Activated naive CD4-positive, alpha-beta T cell treated with anti-CD3 and anti-CD28 coated beads, Interleukin-2, amount 10 ng/mL, durations not matched to agents 7 days and 5 days (primary cell): ENCODE data around the gene RDX.

ENCODE experiments used
- CTCF ChIA-PET: fragments of 350-600 bp; sonication (Branson Sonifier 250); formaldehyde crosslinking; loops from one replicate; lab custom pipeline; 2021; ENCODE audit warnings: antibody characterized with exemption; lab: Charles Lee
- DNase-seq: peaks from one replicate; pipeline ENCODE4 v3.0.0-alpha.2; 2020
- H3K27ac Mint-ChIP-seq: one replicate; pipeline ENCODE4 v1.8.0; 2021; ENCODE audit warnings: mild to moderate bottlenecking, moderate library complexity, mixed read lengths
- H3K27me3 Mint-ChIP-seq: one replicate; pipeline ENCODE4 v1.8.0; 2021; ENCODE audit warnings: mild to moderate bottlenecking, mixed read lengths
- H3K36me3 Mint-ChIP-seq: one replicate; pipeline ENCODE4 v1.8.0; 2021; ENCODE audit warnings: mixed read lengths
- H3K4me1 Mint-ChIP-seq: one replicate; pipeline ENCODE4 v1.8.0; 2021; ENCODE audit warnings: mixed read lengths
- H3K4me3 Mint-ChIP-seq: one replicate; pipeline ENCODE4 v1.8.0; 2021; ENCODE audit warnings: mild to moderate bottlenecking, moderate library complexity, mixed read lengths
- H3K9me3 Mint-ChIP-seq: one replicate; pipeline ENCODE4 v1.8.0; 2021; ENCODE audit warnings: mixed read lengths

The RDX gene

DNA sequence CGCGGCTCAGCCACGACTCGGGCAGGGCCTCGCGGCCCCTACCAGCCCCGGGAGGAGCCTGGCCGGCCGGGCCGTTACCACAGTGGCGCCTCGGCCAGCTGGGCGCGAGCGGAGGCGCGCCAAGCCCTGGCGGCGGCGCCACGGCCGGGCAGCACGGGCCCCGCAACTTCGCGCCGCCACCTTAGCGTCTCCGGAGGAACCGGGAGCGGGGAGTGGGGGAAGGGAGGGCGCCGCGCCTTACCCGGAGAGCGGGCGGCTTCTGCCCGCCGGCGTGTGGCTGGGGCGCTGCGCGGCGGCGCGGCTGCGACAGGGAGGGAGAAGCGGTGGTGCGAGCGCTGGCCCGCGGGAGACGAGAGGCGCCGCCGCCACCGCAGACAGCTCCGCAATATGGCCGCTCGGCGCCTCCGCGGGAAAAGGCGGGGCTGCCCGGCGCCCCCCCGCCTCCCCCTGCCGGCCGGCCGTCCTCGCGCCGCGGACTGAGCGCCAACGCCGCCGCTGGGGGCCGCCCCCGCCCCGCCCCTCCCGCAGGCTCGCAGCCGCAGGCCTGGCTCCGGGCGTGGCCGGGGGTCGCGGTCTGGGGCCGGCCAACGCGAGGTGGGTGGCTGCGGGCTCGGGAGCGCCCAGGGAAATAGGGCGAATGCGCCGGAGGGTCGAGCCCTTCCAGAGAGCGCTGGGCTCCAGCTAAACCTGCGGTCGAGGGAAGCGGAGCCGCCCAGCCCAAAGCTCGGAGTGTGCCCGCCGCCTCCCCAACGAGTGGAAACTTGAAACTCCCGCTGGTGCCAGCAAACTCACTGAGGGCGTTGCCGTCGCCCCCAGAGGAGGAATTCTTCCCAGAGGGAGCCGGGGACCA lies at the start of gene RDX:
RDX (minus strand) TSS at position 389 of the 850 bp plus-strand sequence. CDS start 16,922 bp downstream, outside the sequence.
- peak; percentile 67 for DNase-seq
- no peaks in the 10 kb centered on the region for H3K9me3 Mint-ChIP-seq
- H3K27me3 Mint-ChIP-seq = peaks cover 4% of the 10 kb centered on the region
- peak within 1 kb of the TSS; percentile 91 for H3K4me3 Mint-ChIP-seq
- peak within 1 kb of the TSS; percentile 82 for H3K27ac Mint-ChIP-seq
- peaks cover 10% of the 10 kb centered on the region for H3K36me3 Mint-ChIP-seq
- CTCF ChIA-PET = interaction anchor here (1.2 kb wide), 1 partner anchor 81 kb away, joined by 3 read pairs; no protein-coding TSS in a partner anchor
- H3K4me1 Mint-ChIP-seq = peaks cover 48% of the 10 kb centered on the region

DNA sequence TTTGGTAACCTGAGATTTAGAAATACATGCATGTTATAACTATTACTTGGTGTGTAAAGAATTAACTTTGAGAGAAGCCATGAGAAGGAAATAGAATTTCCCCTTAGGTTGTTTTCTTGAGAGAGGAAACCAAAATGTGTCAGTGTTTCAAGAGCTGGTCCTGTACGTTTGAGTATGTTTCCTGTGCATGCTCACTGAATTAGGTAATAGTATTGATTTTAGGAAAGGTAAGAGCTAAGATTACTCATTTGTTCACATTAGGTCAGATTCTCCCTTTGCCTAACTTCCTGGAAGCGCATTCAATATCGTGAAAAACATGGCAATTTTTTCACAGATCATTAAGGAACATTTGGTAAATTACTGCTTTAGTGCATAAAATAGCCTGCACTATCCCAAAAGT lies 49.3 kb upstream of the RDX start:
- Mint-ChIP-seq H3K36me3 (peaks cover 5% of the 10 kb centered on the region), H3K4me1 (peaks cover 44% of the 10 kb centered on the region), H3K27me3 (no peaks in the 10 kb centered on the region), H3K4me3 (no peak overlapping the region), H3K27ac (peak overlapping the region; percentile 29), H3K9me3 (no peaks in the 10 kb centered on the region)
- CTCF ChIA-PET = interaction anchor here (1.2 to 1.5 kb wide), 2 partner anchors 21 to 22 kb away, joined by 3 to 4 read pairs; no protein-coding TSS in a partner anchor
- no peak for DNase-seq

DNA sequence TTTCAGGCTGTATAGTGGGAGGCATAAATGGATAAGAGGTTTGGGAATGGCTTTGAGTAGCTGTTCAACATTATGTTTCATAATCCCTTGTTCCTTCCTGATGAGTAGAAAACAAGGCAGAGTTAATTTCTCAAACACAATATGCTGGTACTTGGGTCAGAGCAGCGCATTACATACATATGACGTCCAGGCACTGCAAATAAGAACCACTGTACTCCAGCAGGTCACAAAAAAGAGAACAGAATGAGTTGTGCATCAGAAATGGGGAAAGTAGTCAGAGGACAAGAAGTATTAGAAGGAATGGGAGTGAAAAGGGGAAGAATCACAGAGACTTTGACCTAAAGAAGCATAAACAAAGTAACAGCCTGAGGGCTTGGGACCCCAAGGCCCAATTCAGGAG lies 44.0 kb upstream of the RDX start:
- Mint-ChIP-seq H3K4me1 (peaks cover 13% of the 10 kb centered on the region), H3K27ac (no peak overlapping the region), H3K9me3 (no peaks in the 10 kb centered on the region), H3K36me3 (peaks cover 2% of the 10 kb centered on the region), H3K4me3 (no peak overlapping the region), H3K27me3 (no peaks in the 10 kb centered on the region)
- no peak for DNase-seq
- CTCF ChIA-PET = interaction anchor here (1.4 kb wide), 1 partner anchor 50 kb away, joined by 3 read pairs; no protein-coding TSS in a partner anchor

DNA sequence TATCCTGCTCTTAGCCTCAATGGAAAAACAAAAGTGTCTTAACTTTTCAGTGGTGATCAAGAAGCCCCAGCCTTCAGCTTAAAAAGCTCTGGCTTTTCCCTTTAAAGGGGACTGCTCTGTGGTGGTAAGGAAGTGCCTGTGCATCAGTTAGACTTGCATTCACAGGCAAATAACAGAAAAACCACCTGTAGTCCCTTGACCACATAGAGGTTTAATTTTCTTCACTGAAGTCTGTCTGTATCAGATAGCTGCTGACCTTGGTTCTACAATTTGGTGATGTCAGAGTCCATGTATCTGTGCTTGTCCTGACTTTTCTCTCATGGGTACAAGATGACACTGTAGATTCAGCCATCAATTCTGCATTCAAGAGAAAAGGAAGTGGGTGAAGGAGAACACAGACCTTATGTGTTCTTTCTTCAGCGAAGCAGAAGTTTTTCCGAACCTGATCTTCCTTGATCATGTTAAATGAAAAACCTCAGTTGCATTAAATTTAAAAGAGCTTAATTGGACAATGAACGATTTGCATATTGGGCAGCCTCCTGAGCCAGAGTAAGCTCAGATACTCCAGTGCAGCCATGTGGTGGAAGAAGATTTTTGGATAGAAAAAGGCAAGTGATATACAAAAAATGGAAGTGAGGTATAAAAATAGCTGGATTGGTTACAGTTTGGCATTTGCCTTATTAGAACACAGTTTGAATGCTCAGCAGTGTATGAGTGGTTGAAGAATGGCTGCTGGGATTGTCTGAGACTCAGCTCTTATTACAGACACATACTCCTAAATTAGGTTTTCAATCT lies 43.2 kb upstream of the RDX start:
- no peak overlapping the region for H3K4me3 Mint-ChIP-seq
- CTCF ChIA-PET = interaction anchor here (0.8 to 1.4 kb wide), 3 partner anchors 28 to 52 kb away, joined by 3 to 4 read pairs (median 3); no protein-coding TSS in a partner anchor
- no peak for DNase-seq
- H3K4me1 Mint-ChIP-seq = peaks cover 7% of the 10 kb centered on the region
- no peak overlapping the region for H3K27ac Mint-ChIP-seq
- H3K36me3 Mint-ChIP-seq = peaks cover 2% of the 10 kb centered on the region
- no peaks in the 10 kb centered on the region for H3K27me3 Mint-ChIP-seq
- no peaks in the 10 kb centered on the region for H3K9me3 Mint-ChIP-seq

DNA sequence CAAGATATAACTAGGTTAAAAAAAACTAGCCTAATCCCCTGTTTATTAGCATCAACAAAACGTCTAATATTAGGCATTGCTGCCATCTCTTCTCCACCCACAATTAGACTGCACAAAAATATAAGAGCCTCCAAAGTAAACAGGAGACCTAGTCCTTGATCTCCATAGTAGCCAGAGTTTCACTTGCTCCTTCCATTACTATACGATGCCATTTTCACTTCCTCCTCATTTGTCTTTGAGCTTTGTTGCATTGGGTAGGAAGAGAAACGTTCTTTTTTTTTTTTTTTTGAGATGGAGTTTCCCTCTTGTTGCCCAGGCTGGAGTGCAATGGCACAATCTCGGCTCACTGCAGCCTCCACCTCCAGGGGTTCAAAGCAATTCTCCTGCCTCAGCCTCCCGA lies 42.3 kb upstream of the RDX start:
- Mint-ChIP-seq H3K4me1 (peaks cover 7% of the 10 kb centered on the region), H3K36me3 (peaks cover 2% of the 10 kb centered on the region), H3K27me3 (no peaks in the 10 kb centered on the region), H3K27ac (no peak overlapping the region), H3K9me3 (no peaks in the 10 kb centered on the region), H3K4me3 (no peak overlapping the region)
- CTCF ChIA-PET = no interaction called here
- no peak for DNase-seq

DNA sequence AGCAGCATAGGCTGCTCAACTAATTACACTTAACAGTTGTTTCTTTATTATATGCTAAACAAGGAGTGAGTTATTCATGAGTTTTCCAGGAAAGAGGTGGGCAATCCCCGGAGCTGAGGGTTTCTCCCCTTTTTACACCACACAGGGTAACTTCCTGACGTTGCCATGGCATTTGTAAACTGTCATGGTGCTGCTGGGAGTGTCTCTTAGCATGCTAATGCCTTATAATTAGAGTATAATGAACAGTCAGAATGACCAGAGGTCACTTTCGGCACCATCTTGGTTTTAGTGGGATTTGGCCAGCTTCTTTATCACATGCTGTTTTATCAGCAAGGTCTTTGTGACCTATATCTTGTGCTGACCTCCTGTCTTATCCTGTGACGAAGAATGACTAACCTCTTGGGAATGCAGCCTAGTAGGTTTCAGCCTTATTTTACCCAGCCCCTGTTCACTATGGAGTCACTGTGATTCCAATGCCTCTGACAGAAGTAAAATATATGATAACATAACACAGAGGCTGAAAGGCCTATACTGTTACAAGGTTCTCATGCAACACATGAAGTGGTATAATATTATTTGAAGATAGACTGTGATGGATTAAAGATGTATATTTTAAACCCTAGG lies 41.3 kb upstream of the RDX start:
- Mint-ChIP-seq H3K27me3 (no peaks in the 10 kb centered on the region), H3K27ac (no peak overlapping the region), H3K4me3 (no peak overlapping the region), H3K36me3 (peaks cover 2% of the 10 kb centered on the region), H3K4me1 (peaks cover 7% of the 10 kb centered on the region), H3K9me3 (no peaks in the 10 kb centered on the region)
- CTCF ChIA-PET = no interaction called here
- no peak for DNase-seq

DNA sequence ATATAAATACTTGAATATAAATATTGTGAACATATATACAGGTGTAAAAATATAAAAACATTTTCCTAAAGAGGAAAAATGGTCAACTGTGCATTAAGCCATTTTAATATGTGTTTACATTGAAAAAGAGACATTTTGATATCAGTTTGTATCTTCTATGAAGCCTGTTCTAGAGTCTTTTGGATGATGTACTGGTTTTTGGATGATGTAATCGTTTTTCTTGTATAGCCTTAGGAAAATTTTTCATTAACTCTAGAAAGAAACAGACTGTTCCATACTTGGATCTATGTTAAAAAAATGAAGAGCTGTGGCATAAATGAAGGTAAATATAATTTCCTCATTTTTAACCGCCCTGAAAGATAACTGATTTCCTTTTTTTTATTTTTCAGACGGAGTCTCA lies 39.6 kb upstream of the RDX start:
- no peaks in the 10 kb centered on the region for H3K27me3 Mint-ChIP-seq
- peaks cover 3% of the 10 kb centered on the region for H3K9me3 Mint-ChIP-seq
- H3K4me1 Mint-ChIP-seq = peaks cover 7% of the 10 kb centered on the region
- no peak overlapping the region for H3K4me3 Mint-ChIP-seq
- no peak for DNase-seq
- H3K36me3 Mint-ChIP-seq = peaks cover 8% of the 10 kb centered on the region
- CTCF ChIA-PET = no interaction called here
- no peak overlapping the region for H3K27ac Mint-ChIP-seq

DNA sequence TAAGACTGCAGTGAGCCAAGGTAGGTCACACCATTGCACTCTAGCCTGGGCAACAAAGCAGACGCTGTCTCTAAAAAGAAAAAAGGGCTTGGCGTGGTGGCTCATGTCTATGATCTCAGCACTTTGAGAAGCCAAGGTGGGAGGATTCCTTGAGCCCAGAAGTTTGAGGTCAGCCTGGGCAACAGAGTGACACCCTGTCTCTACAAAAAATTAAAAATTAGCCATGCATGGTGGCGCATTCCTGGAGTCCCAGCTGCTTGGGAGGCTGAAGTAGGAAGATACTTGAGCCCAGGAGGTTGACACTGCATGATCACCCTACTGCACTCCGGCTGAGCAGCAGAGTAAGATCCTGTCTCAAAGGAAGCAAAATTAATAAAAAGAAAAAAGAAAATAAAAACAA lies 38.9 kb upstream of the RDX start:
- CTCF ChIA-PET = interaction anchor here (0.7 kb wide), 1 partner anchor 20 kb away, joined by 3 read pairs; no protein-coding TSS in a partner anchor
- no peaks in the 10 kb centered on the region for H3K27me3 Mint-ChIP-seq

DNA sequence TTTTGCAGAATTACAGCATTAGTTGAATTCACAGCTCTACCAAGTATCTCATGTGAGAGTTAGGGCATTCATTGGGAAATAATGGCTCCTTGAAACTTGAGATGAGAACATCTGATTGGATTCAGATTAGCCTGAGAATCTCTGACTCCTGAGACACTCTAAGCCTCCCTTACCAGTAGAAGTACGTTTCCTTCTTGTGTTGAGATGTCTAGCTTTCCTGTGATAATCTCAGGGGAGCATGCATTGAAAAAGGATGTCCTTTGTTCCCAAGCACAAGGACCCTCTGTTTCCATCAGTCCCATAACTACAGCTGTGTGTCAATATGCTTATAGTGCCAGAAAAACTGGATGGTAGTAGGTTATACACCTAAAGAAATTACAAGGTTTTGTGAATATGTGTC lies 35.2 kb upstream of the RDX start:
- Mint-ChIP-seq H3K4me1 (peaks cover 24% of the 10 kb centered on the region), H3K27ac (no peak overlapping the region), H3K9me3 (peaks cover 6% of the 10 kb centered on the region), H3K36me3 (peaks cover 7% of the 10 kb centered on the region), H3K4me3 (no peak overlapping the region), H3K27me3 (peaks cover 3% of the 10 kb centered on the region)
- CTCF ChIA-PET = no interaction called here
- no peak for DNase-seq

More for the DNA sequence above, 38.9 kb upstream of the RDX start:
- Mint-ChIP-seq H3K27ac (no peak overlapping the region), H3K4me1 (peaks cover 7% of the 10 kb centered on the region), H3K4me3 (no peak overlapping the region), H3K9me3 (peaks cover 4% of the 10 kb centered on the region), H3K36me3 (peaks cover 9% of the 10 kb centered on the region)
- DNase-seq = no peak

DNA sequence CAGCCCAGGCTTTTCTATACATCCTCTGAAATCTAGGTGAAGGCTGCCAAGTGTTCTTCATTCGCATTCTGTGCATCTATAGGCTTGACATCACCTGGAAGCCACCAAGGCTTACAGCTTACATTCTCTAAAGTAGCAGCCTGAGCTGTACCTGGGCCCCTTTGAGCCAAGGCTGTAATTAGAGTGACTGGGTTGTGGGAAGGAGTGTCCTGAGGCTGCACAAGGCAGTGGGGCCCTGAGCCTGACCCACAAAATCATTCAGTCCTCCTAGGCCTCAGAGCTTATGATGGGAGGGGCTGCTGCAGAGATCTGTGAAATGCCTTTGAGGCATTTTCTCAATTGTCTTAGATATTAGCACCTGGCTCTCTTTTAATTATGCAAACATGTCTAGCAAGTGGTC lies 33.0 kb upstream of the RDX start:
- no peak overlapping the region for H3K27ac Mint-ChIP-seq
- H3K9me3 Mint-ChIP-seq = peaks cover 6% of the 10 kb centered on the region
- H3K36me3 Mint-ChIP-seq = peaks cover 7% of the 10 kb centered on the region
- CTCF ChIA-PET = interaction anchor here (1.4 kb wide), 1 partner anchor 15 kb away, joined by 3 read pairs; no protein-coding TSS in a partner anchor
- peaks cover 24% of the 10 kb centered on the region for H3K4me1 Mint-ChIP-seq
- peaks cover 3% of the 10 kb centered on the region for H3K27me3 Mint-ChIP-seq
- no peak overlapping the region for H3K4me3 Mint-ChIP-seq
- DNase-seq = no peak

DNA sequence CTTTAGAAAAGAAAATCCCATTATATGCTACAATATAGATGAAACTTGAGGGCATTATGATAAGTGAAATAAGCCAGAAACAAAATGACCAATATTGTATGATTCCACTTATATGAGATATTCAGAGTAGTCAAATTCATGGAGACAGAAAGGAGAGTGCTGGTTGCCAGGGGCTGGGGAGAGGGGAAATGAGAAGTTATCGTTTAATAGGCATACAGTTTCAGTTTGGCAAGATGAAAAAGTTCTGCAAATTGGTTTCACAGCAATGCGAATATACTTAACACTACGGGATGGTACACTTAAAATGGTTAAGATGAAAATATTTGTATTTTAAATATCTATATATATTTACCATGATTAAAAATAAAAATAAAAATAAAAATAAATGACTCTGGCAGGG lies 31.1 kb upstream of the RDX start:
- CTCF ChIA-PET = no interaction called here
- H3K27ac Mint-ChIP-seq = no peak overlapping the region

DNA sequence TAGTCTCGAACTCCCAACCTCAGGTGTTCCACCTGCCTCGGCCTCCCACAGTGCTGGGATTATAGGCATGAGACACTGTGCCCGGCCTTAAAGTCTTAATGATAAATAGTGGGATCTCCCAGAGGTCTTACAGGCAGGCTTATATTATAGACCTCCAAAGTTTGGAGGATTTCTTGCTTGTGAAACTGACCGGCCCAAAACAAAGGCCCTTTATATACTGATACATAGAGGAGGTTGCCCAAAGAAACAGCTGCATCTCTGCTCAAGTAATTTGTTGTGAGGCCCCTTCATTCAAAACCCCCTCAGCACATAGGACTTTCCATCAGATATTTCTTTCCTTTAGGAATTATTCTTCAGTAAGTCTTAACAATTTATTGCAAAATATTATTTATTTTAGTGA lies 27.4 kb upstream of the RDX start:
- DNase-seq = no peak
- CTCF ChIA-PET = no interaction called here
- Mint-ChIP-seq H3K4me1 (peaks cover 14% of the 10 kb centered on the region), H3K9me3 (no peaks in the 10 kb centered on the region), H3K4me3 (no peak overlapping the region), H3K27ac (no peak overlapping the region), H3K36me3 (no peaks in the 10 kb centered on the region), H3K27me3 (peaks cover 14% of the 10 kb centered on the region)

More for the DNA sequence above, 31.1 kb upstream of the RDX start:
- peaks cover 24% of the 10 kb centered on the region for H3K4me1 Mint-ChIP-seq
- DNase-seq = no peak
- peaks cover 3% of the 10 kb centered on the region for H3K27me3 Mint-ChIP-seq
- H3K9me3 Mint-ChIP-seq = peaks cover 6% of the 10 kb centered on the region
- peaks cover 7% of the 10 kb centered on the region for H3K36me3 Mint-ChIP-seq
- H3K4me3 Mint-ChIP-seq = peak overlapping the region; percentile 78

DNA sequence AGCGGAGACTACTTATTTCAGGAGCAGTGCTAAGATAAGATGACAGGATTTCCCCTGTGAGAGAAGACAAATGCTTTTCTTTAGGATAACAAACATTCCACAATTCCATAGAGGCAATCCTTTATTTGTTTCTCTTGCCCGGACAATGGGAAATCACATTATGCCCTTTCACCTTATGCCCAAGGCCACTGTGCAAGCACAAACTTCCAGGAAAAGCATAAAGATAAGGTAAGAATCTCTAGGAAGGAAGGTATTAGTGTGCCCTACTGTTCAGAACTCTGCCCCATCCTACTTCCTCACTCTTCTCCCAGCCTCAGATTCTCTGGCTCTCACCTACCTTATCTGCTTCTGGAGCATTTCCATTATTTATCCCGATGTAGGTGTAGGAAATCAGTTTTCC lies 23.1 kb upstream of the RDX start:
- H3K4me3 Mint-ChIP-seq = no peak overlapping the region
- no peak for DNase-seq
- peaks cover 15% of the 10 kb centered on the region for H3K27me3 Mint-ChIP-seq
- no peak overlapping the region for H3K27ac Mint-ChIP-seq
- H3K36me3 Mint-ChIP-seq = no peaks in the 10 kb centered on the region
- H3K9me3 Mint-ChIP-seq = no peaks in the 10 kb centered on the region
- CTCF ChIA-PET = no interaction called here
- H3K4me1 Mint-ChIP-seq = no peaks in the 10 kb centered on the region
